ENCODE data around the gene TRAF3IP1. TPM values are rescaled to one million over a fixed set of nuclear protein-coding genes. Genes with fewer than 3 reads are reported as not detected.

The TRAF3IP1 gene
- total RNA-seq, 1 experiment from 2014 or later = 16.0 TPM

- Histone ChIP-seq H4K20me1 (ENCODE audit: insufficient read depth, low read depth, low read length) (no peaks in the 10 kb centered on the region), H3K36me3 (ENCODE audit: insufficient read depth, low read length) (peaks cover 5% of the 10 kb centered on the region; the same call in 1 of the 2 replicates), H3K79me2 (ENCODE audit: low read length) (peaks cover 51% of the 10 kb centered on the region), H3K4me2 (ENCODE audit: low read depth, low read length, poor library complexity, severe bottlenecking) (peak overlapping the region; percentile 94), H3K4me3 (ENCODE audit: low read length) (peak overlapping the region; percentile 97), H3K9me3 (ENCODE audit: low read length) (no peaks in the 10 kb centered on the region), H3K4me1 (ENCODE audit: low read length) (peaks cover 21% of the 10 kb centered on the region), H3K9ac (ENCODE audit: low read length) (peak overlapping the region; percentile 99), H3K27me3 (ENCODE audit: low read length) (no peaks in the 10 kb centered on the region), H3K27ac (ENCODE audit: low read length) (peak overlapping the region; percentile 66), H2AFZ (ENCODE audit: low read length) (peak overlapping the region; percentile 39; the same call in 1 of the 2 replicates), H3K9me2 (replicated peaks; ENCODE audit: insufficient read depth, low read length) (no peaks in the 10 kb centered on the region)
- DNase-seq = peak; percentile 75
These were observed 105.8 kb downstream of the TRAF3IP1 start for GRCh38 chr2:238425979-238426567.

DNA sequence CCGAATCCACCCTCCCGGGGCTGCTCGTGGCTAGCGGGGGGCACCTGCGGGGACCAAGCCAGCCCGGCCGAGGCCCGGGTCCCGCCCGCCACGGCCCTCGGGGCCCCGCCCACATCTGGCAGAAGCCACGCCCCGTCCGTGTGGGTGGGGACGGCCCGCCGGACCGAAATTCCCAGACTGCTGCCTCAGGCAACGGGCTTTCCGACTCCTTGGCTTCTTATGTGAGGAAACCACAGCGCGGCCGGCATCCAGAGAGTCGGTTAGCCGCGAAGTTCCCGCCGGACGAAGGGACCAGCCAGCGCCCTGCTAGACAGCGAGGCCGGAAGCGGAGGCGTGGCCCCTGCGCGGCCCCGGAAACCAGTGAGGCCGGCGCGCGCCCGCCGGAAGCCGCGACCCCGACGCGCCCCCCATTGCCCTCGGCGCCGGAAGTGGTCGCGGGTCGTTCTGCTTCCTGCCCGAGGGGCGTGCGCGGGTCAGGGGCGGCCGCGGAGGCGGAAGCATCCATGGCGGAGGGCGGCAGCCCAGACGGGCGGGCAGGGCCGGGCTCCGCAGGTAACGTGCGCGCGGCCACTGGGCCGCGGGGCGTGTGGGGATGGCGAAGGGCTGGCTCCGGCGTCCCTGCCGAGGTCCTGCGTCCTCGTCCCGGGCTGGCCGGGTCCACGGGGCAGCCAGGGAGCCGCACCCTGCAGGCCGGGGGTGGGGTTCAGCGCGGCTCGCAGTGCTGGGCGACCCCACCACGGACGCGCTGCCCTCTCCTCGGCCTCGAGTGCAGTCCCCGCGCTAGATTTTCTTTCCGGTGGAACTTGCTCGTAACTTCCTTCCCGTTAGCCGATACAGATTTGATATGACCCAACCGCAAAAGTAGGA is 106.5 kb downstream of the TRAF3IP1 start, which contains the start of gene ASB1:
Gene ASB1, plus strand, starts transcription at position 360 of the 867 bp plus-strand sequence. Its CDS starts 144 bp downstream, at position 504.
- peaks cover 58% of the 10 kb centered on the region for H3K79me2 ChIP-seq (ENCODE audit: low read length)
- peak; percentile 94 for DNase-seq
- H2AFZ ChIP-seq (ENCODE audit: low read length) = peak within 1 kb of the TSS; percentile 54; the same call in 1 of the 2 replicates

GRCh38 chr2:238427435-238428162 is 107.3 kb downstream of the TRAF3IP1 start:
- no peaks in the 10 kb centered on the region for H3K9me2 ChIP-seq (replicated peaks; ENCODE audit: insufficient read depth, low read length)
- peak overlapping the region; percentile 99 for H3K9ac ChIP-seq (ENCODE audit: low read length)
- peak overlapping the region; percentile 94 for H3K4me2 ChIP-seq (ENCODE audit: low read depth, low read length, poor library complexity, severe bottlenecking)
- H3K36me3 ChIP-seq (ENCODE audit: insufficient read depth, low read length) = peaks cover 7% of the 10 kb centered on the region; the same call in 1 of the 2 replicates
- peak overlapping the region; percentile 97 for H3K4me3 ChIP-seq (ENCODE audit: low read length)
- no peak for DNase-seq
- H3K27me3 ChIP-seq (ENCODE audit: low read length) = no peaks in the 10 kb centered on the region
- H2AFZ ChIP-seq (ENCODE audit: low read length) = peak overlapping the region; percentile 54; the same call in 1 of the 2 replicates
- H3K4me1 ChIP-seq (ENCODE audit: low read length) = peaks cover 21% of the 10 kb centered on the region
- no peaks in the 10 kb centered on the region for H4K20me1 ChIP-seq (ENCODE audit: insufficient read depth, low read depth, low read length)
- no peaks in the 10 kb centered on the region for H3K9me3 ChIP-seq (ENCODE audit: low read length)
- peak overlapping the region; percentile 66; the same call in 1 of the 2 replicates for H3K27ac ChIP-seq (ENCODE audit: low read length)
- H3K79me2 ChIP-seq (ENCODE audit: low read length) = peaks cover 66% of the 10 kb centered on the region

More for the DNA sequence above, 106.5 kb downstream of the TRAF3IP1 start, which contains the start of gene ASB1:
- H3K27ac ChIP-seq (ENCODE audit: low read length) = peak within 1 kb of the TSS; percentile 66
- H3K27me3 ChIP-seq (ENCODE audit: low read length) = no peaks in the 10 kb centered on the region
- peaks cover 21% of the 10 kb centered on the region for H3K4me1 ChIP-seq (ENCODE audit: low read length)
- H3K4me3 ChIP-seq (ENCODE audit: low read length) = peak within 1 kb of the TSS; percentile 97
- H3K9me2 ChIP-seq (replicated peaks; ENCODE audit: insufficient read depth, low read length) = no peaks in the 10 kb centered on the region
- no peaks in the 10 kb centered on the region for H3K9me3 ChIP-seq (ENCODE audit: low read length)
- peak within 1 kb of the TSS; percentile 94 for H3K4me2 ChIP-seq (ENCODE audit: low read depth, low read length, poor library complexity, severe bottlenecking)
- peak within 1 kb of the TSS; percentile 99 for H3K9ac ChIP-seq (ENCODE audit: low read length)
- H3K36me3 ChIP-seq (ENCODE audit: insufficient read depth, low read length) = peaks cover 5% of the 10 kb centered on the region; the same call in 1 of the 2 replicates
- no peaks in the 10 kb centered on the region for H4K20me1 ChIP-seq (ENCODE audit: insufficient read depth, low read depth, low read length)

DNA sequence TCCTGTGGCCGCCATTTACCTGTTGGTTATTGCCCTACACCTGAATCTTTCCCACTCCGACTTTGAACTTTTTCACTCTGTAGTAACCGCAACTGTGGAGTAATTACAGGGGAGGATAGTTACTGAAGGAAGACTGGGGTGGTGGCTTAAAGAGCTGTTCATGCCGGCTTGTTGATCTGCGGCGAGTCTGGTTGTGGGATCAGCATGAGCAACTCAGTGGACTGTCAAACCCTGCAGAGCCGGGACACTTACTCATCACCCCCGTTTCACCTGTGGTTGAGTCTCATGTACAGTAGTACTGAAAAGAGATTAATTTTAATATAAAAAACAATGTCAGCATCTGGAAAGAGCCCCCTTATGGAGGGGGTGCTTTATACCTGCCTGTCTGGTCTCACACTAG is 108.5 kb downstream of the TRAF3IP1 start:
- Histone ChIP-seq H3K9me3 (ENCODE audit: low read length) (no peaks in the 10 kb centered on the region), H2AFZ (ENCODE audit: low read length) (no peak overlapping the region), H3K27me3 (ENCODE audit: low read length) (no peaks in the 10 kb centered on the region), H3K4me3 (ENCODE audit: low read length) (0 out of 2 replicates have a peak overlapping the region, but pooled peaks have one; percentile 97), H3K79me2 (ENCODE audit: low read length) (peaks cover 79% of the 10 kb centered on the region), H4K20me1 (ENCODE audit: insufficient read depth, low read depth, low read length) (peaks cover 8% of the 10 kb centered on the region; the same call in 1 of the 2 replicates), H3K9me2 (replicated peaks; ENCODE audit: insufficient read depth, low read length) (no peaks in the 10 kb centered on the region), H3K27ac (ENCODE audit: low read length) (no peak overlapping the region), H3K36me3 (ENCODE audit: insufficient read depth, low read length) (peaks cover 7% of the 10 kb centered on the region; the same call in 1 of the 2 replicates), H3K4me2 (ENCODE audit: low read depth, low read length, poor library complexity, severe bottlenecking) (no peak overlapping the region), H3K4me1 (ENCODE audit: low read length) (peaks cover 21% of the 10 kb centered on the region), H3K9ac (ENCODE audit: low read length) (no peak overlapping the region)
- DNase-seq = no peak

DNA sequence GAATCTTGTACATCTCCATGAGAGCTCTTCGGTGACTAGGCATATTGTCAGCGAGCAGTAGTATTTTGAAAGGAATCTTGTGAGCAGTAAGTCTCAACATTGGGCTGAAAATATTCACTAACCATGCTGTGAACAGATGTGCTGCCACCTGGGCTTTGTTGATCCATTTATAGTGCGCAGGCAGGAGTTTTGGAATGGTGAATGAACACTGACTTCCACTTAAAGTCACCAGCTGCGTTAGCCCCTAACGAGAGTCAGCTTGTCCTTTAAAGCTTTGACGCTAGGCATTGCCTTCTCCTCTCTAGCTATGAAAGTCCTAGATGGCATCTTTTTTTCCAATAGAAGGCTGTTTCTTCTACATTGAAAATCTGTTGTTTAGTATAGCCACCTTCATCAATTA is 110.5 kb downstream of the TRAF3IP1 start:
- H3K9me2 ChIP-seq (replicated peaks; ENCODE audit: insufficient read depth, low read length) = no peaks in the 10 kb centered on the region
- no peak overlapping the region for H3K27ac ChIP-seq (ENCODE audit: low read length)
- peaks cover 16% of the 10 kb centered on the region; the same call in 1 of the 2 replicates for H3K36me3 ChIP-seq (ENCODE audit: insufficient read depth, low read length)
- no peak overlapping the region for H3K4me2 ChIP-seq (ENCODE audit: low read depth, low read length, poor library complexity, severe bottlenecking)
- peaks cover 93% of the 10 kb centered on the region for H3K79me2 ChIP-seq (ENCODE audit: low read length)
- no peak overlapping the region for H3K4me3 ChIP-seq (ENCODE audit: low read length)
- no peak for DNase-seq
- no peak overlapping the region for H2AFZ ChIP-seq (ENCODE audit: low read length)
- no peaks in the 10 kb centered on the region for H3K9me3 ChIP-seq (ENCODE audit: low read length)
- no peak overlapping the region for H3K9ac ChIP-seq (ENCODE audit: low read length)
- H4K20me1 ChIP-seq (ENCODE audit: insufficient read depth, low read depth, low read length) = peaks cover 17% of the 10 kb centered on the region
- H3K4me1 ChIP-seq (ENCODE audit: low read length) = peaks cover 16% of the 10 kb centered on the region
- no peaks in the 10 kb centered on the region for H3K27me3 ChIP-seq (ENCODE audit: low read length)

DNA sequence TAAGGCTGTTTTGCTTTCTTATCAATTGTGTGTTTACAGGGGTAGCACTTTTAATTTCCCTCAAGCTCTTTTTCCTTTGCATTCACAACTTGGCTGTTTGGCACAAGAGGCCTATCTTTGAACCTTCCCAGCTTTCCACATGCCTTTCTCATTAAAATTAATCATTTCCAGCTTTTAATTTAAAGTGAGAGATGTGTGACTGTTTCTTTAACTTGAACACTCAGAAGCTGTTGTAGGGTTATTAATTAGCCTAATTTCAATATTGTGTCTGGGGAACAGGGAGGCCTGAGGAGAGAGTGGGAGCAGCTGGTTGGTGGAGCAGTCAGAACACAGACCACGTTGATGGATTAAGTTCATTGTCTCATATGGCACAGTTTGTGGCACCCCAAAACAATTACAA is 111.1 kb downstream of the TRAF3IP1 start:
- Histone ChIP-seq H3K9me3 (ENCODE audit: low read length) (no peaks in the 10 kb centered on the region), H2AFZ (ENCODE audit: low read length) (no peak overlapping the region), H4K20me1 (ENCODE audit: insufficient read depth, low read depth, low read length) (peaks cover 17% of the 10 kb centered on the region), H3K9ac (ENCODE audit: low read length) (no peak overlapping the region), H3K27me3 (ENCODE audit: low read length) (no peaks in the 10 kb centered on the region), H3K4me2 (ENCODE audit: low read depth, low read length, poor library complexity, severe bottlenecking) (no peak overlapping the region), H3K79me2 (ENCODE audit: low read length) (peaks cover 91% of the 10 kb centered on the region), H3K36me3 (ENCODE audit: insufficient read depth, low read length) (peaks cover 16% of the 10 kb centered on the region; the same call in 1 of the 2 replicates), H3K27ac (ENCODE audit: low read length) (no peak overlapping the region), H3K4me3 (ENCODE audit: low read length) (no peak overlapping the region), H3K9me2 (replicated peaks; ENCODE audit: insufficient read depth, low read length) (no peaks in the 10 kb centered on the region), H3K4me1 (ENCODE audit: low read length) (peaks cover 12% of the 10 kb centered on the region)
- no peak for DNase-seq

DNA sequence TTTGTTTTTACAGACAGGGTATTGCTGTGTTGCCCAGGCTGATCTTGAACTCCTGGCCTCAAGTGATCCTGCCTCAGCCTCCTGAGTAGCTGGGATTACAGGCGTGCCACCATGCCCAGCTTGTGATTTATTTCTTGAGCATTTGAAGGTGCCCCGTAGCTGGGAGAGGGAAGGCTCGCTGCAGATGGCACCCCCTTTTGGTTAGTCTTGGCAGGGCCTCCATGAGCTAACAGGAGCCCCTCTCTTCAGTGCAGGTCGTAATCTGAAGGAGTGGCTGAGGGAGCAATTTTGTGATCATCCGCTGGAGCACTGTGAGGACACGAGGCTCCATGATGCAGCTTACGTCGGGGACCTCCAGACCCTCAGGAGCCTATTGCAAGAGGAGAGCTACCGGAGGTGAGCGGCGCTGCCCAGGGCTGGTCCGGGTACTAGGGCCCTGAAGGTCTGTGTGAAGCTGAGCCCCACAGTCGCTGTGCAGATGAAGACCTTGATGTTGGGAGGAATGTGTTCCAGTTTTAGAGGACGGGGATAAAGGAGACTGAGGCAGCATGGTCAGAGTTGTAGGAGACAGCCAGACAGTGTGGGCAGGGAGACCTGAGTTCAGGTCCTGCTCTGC is 113.1 kb downstream of the TRAF3IP1 start:
- H3K9me3 ChIP-seq (ENCODE audit: low read length) = no peaks in the 10 kb centered on the region
- H4K20me1 ChIP-seq (ENCODE audit: insufficient read depth, low read depth, low read length) = peaks cover 17% of the 10 kb centered on the region
- peaks cover 4% of the 10 kb centered on the region for H3K4me1 ChIP-seq (ENCODE audit: low read length)
- H3K36me3 ChIP-seq (ENCODE audit: insufficient read depth, low read length) = peaks cover 19% of the 10 kb centered on the region; the same call in 1 of the 2 replicates
- H3K4me3 ChIP-seq (ENCODE audit: low read length) = no peak overlapping the region
- H3K27ac ChIP-seq (ENCODE audit: low read length) = no peak overlapping the region
- H3K27me3 ChIP-seq (ENCODE audit: low read length) = no peaks in the 10 kb centered on the region
- H3K79me2 ChIP-seq (ENCODE audit: low read length) = peaks cover 93% of the 10 kb centered on the region
- no peak overlapping the region for H3K4me2 ChIP-seq (ENCODE audit: low read depth, low read length, poor library complexity, severe bottlenecking)
- H2AFZ ChIP-seq (ENCODE audit: low read length) = no peak overlapping the region
- DNase-seq = no peak
- no peaks in the 10 kb centered on the region for H3K9me2 ChIP-seq (replicated peaks; ENCODE audit: insufficient read depth, low read length)
- no peak overlapping the region for H3K9ac ChIP-seq (ENCODE audit: low read length)

Measured in Karpas-422 (cell line).